ENCODE results near the gene SHLD1.

DNA sequence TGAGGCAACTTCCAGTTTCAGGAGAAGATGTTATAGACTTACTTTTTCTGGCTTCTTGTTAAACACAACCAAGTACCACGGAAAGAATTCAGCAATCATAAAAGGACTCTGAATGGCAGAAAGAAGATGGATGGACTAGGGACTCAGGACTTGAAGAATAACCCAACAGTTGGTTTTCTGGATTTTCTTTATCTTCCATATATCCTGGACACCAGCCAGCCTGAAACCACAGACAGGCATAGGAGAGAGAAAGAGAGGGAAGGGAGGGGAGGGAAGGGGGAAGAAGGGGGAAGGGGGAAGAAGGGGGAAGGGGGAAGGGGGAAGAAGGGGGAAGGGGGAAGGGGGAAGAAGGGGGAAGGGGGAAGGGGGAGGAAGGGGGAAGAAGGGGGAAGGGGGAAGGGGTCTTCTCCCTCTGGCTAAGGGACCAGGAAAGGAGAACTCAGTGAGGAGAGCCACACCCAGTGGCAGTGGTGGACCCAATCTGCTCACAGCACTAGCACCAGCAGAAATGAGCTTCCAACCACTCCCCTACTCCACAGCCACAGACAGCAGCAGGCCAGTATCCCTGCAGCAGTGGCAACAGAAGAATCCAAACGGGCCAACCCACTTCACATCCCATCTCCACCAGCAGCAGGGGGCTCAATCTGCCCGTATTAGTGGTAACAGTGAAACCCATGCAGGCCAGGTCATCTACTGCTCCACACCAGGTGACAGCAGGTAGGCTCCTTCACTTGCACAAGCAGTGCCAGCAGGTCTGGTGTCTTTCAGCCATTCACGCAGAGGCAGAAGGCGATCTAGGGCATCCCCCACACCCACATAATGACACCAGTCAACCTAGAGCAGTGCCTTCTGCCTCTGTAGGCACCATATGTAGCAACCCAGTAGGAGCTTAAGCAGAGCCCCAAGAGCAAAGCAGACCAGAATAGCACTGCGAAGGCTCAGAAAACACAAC is 121.5 kb downstream of the SHLD1 start:
- no peak for TF ChIP-seq EZH2 (IDR thresholded peaks at IDR 0.05; ENCODE audit: borderline replicate concordance, low read depth, low read length, severe bottlenecking)
- TF ChIP-seq, protein P1, sequence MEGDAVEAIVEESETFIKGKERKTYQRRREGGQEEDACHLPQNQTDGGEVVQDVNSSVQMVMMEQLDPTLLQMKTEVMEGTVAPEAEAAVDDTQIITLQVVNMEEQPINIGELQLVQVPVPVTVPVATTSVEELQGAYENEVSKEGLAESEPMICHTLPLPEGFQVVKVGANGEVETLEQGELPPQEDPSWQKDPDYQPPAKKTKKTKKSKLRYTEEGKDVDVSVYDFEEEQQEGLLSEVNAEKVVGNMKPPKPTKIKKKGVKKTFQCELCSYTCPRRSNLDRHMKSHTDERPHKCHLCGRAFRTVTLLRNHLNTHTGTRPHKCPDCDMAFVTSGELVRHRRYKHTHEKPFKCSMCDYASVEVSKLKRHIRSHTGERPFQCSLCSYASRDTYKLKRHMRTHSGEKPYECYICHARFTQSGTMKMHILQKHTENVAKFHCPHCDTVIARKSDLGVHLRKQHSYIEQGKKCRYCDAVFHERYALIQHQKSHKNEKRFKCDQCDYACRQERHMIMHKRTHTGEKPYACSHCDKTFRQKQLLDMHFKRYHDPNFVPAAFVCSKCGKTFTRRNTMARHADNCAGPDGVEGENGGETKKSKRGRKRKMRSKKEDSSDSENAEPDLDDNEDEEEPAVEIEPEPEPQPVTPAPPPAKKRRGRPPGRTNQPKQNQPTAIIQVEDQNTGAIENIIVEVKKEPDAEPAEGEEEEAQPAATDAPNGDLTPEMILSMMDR (IDR thresholded peaks at IDR 0.05; ENCODE audit: borderline replicate concordance, extremely low read depth, low read length, poor library complexity, severe bottlenecking) = no peak

Data from DND-41 (cell line).